HepG2 (cell line): Measurements from ENCODE around the gene PLXND1. TPM values are rescaled to one million over a fixed set of nuclear protein-coding genes. Genes with fewer than 3 reads are reported as not detected.

Source experiments
- ATAC-seq: fragments of 200-7000 bp; cut with Tn5 transposase; 3 replicates; pipeline ENCODE4 v1.9.1; 2020; ENCODE audit warnings: mild to moderate bottlenecking, moderate library complexity
- BruUV-seq: library from RNA; stranded (reverse); fragments of 400-500 nt; replicated peaks from 2 replicates; lab custom pipeline; 2021; lab: Mats Ljungman, UMichigan
- CTCF ChIA-PET: fragments of 300-600 bp; formaldehyde crosslinking; extraction: SDS; loops from one replicate; lab custom pipeline; 2021; ENCODE audit warnings: low total read pairs, inconsistent platforms, low intra/inter-chr PET ratio; lab: Yijun Ruan, JAX
- POLR2A ChIA-PET: fragments of 350-600 bp; sonication (Branson Sonifier 250); formaldehyde crosslinking; loops from one replicate; lab custom pipeline; 2020; ENCODE audit warnings: antibody characterized with exemption, inconsistent platforms; lab: Yijun Ruan, JAX
- DNase-seq: peaks from one replicate; pipeline ENCODE4 v3.0.0-alpha.2; 2015; ENCODE audit warnings: low spot score
- FAIRE-seq: peaks from 3 replicates; lab custom pipeline; 2011; peaks lifted over from hg19 to GRCh38; lab: Jason Lieb, UNC
- H2AFZ ChIP-seq: one replicate; pipeline ENCODE4 v1.6.1; 2011; ENCODE audit warnings: low read length, inconsistent platforms
- H3K27ac ChIP-seq: fragments of 300-600 bp; 3 replicates; pipeline ENCODE4 v1.8.0; 2011; ENCODE audit warnings: mixed run types, mild to moderate bottlenecking, mixed read lengths, low read length, inconsistent platforms; ENCODE audit not compliant: insufficient read depth; ENCODE audit errors: extremely low read length
- H3K27me3 ChIP-seq, 2 experiments: fragments of 200-600 bp in 1 of 2; 2 replicates in 1 of 2; 3 replicates in 1 of 2; pipeline versions ENCODE4 v1.6.0 to v1.8.0; 2011; ENCODE audit warnings: low read length in 2 of 2, mild to moderate bottlenecking in 2 of 2, moderate library complexity in 2 of 2, inconsistent platforms in 1 of 2; ENCODE audit not compliant: insufficient read depth in 2 of 2, control insufficient read depth in 1 of 2
- H3K36me3 ChIP-seq, 2 experiments: fragments of 200-600 bp in 1 of 2; replicated peaks in 1 of 2; 2 replicates in 1 of 2; 3 replicates in 1 of 2; pipeline versions ENCODE4 v1.5.1 to v1.8.0; 2011; ENCODE audit warnings: low read length in 2 of 2, inconsistent platforms in 1 of 2; ENCODE audit not compliant: insufficient read depth in 2 of 2, control insufficient read depth in 1 of 2
- H3K4me1 ChIP-seq: 2 replicates; pipeline ENCODE4 v1.5.1; 2012; ENCODE audit warnings: low read length, inconsistent platforms; ENCODE audit not compliant: insufficient read depth
- H3K4me2 ChIP-seq: 2 replicates; pipeline ENCODE4 v1.6.0; 2011; ENCODE audit warnings: low read depth, low read length, inconsistent platforms
- H3K4me3 ChIP-seq, 3 experiments: fragments of 200-600 bp in 1 of 3; sonication (generic), shearing (Covaris generic) in 1 of 3; replicated peaks in 1 of 3; 2 replicates each; pipeline ENCODE4 v1.5.1; 2011 to 2016; ENCODE audit warnings: low read length in 3 of 3, inconsistent platforms in 2 of 3, low read depth in 2 of 3, mild to moderate bottlenecking in 2 of 3, control low read depth in 1 of 3, mixed read lengths in 1 of 3; ENCODE audit not compliant: insufficient read depth in 1 of 3
- H3K79me2 ChIP-seq: one replicate; pipeline ENCODE4 v1.6.1; 2011; ENCODE audit warnings: low read length, inconsistent platforms; ENCODE audit not compliant: insufficient read depth
- H3K9ac ChIP-seq: 2 replicates; pipeline ENCODE4 v1.6.0; 2011; ENCODE audit warnings: mild to moderate bottlenecking, low read depth, low read length, inconsistent platforms; ENCODE audit not compliant: insufficient read depth
- H3K9me3 ChIP-seq: 2 replicates; pipeline ENCODE4 v1.5.1; 2012; ENCODE audit warnings: mild to moderate bottlenecking, low read length
- H4K20me1 ChIP-seq: 2 replicates; pipeline ENCODE4 v1.6.0; 2011; ENCODE audit warnings: inconsistent platforms, mild to moderate bottlenecking, low read length, moderate library complexity; ENCODE audit not compliant: insufficient read depth
- AGO2 ChIP-seq: fragments of 200-400 bp; formaldehyde crosslinking; optimal IDR thresholded peaks from 2 replicates; pipeline ENCODE3; 2017; ENCODE audit warnings: mild to moderate bottlenecking, low read depth, low read length, moderate library complexity
- CHCHD3 ChIP-seq: sonication (generic); formaldehyde crosslinking; IDR thresholded peaks from 2 replicates; pipeline ENCODE4 v1.8.0; 2022; ENCODE audit warnings: mild to moderate bottlenecking, missing genetic modification reagents, moderate library complexity
- FLYWCH1 ChIP-seq: sonication (generic); formaldehyde crosslinking; IDR thresholded peaks from 2 replicates; pipeline ENCODE4 v1.8.1; 2023; ENCODE audit warnings: mild to moderate bottlenecking, missing genetic modification reagents
- KDM5A ChIP-seq: fragments of 200-600 bp; sonication (generic); IDR thresholded peaks from 2 replicates; pipeline ENCODE4 v1.7.0; 2018; ENCODE audit warnings: antibody characterized with exemption, mild to moderate bottlenecking, low read length, borderline replicate concordance
- NFATC3 ChIP-seq: sonication (generic); formaldehyde crosslinking; IDR thresholded peaks from 2 replicates; pipeline ENCODE4 v1.5.1; 2020; ENCODE audit warnings: mild to moderate bottlenecking, missing genetic modification reagents
- PAX8 ChIP-seq: sonication (generic); formaldehyde crosslinking; IDR thresholded peaks from 2 replicates; pipeline ENCODE4 v1.8.0; 2022; ENCODE audit warnings: mild to moderate bottlenecking, missing genetic modification reagents, borderline replicate concordance
- POGK ChIP-seq: sonication (generic); formaldehyde crosslinking; conservative IDR thresholded peaks from 2 replicates; pipeline ENCODE4 v1.8.0; 2022; ENCODE audit warnings: mild to moderate bottlenecking, moderate library complexity, missing genetic modification reagents
- SMAD9 ChIP-seq: sonication (generic); formaldehyde crosslinking; IDR thresholded peaks from 2 replicates; pipeline ENCODE4 v1.5.1; 2020; ENCODE audit warnings: mild to moderate bottlenecking, missing genetic modification reagents
- SP5 ChIP-seq: IDR thresholded peaks from 2 replicates; pipeline ENCODE4 v1.6.1; 2016; ENCODE audit warnings: low read depth, borderline replicate concordance
- TBL1XR1 ChIP-seq: fragments of 150-350 bp; IDR thresholded peaks from 2 replicates; pipeline ENCODE4 v1.6.1; 2014; ENCODE audit warnings: borderline replicate concordance, low read length; ENCODE audit not compliant: partially characterized antibody
- ZC3H13 ChIP-seq: sonication (generic); formaldehyde crosslinking; IDR thresholded peaks from 2 replicates; pipeline ENCODE4 v1.8.1; 2023; ENCODE audit warnings: mild to moderate bottlenecking, missing genetic modification reagents, moderate library complexity
- ZNF275 ChIP-seq: sonication (generic); formaldehyde crosslinking; IDR thresholded peaks from 2 replicates; pipeline ENCODE4 v1.8.0; 2022; ENCODE audit warnings: missing genetic modification reagents, mild to moderate bottlenecking, inconsistent platforms, borderline replicate concordance
- ZNF367 ChIP-seq: sonication (generic); formaldehyde crosslinking; IDR thresholded peaks from 2 replicates; pipeline ENCODE4 v1.4.0; 2020; ENCODE audit warnings: missing genetic modification reagents, borderline replicate concordance
- ZNF616 ChIP-seq: sonication (generic); formaldehyde crosslinking; IDR thresholded peaks from 2 replicates; pipeline ENCODE4 v1.5.0; 2020; ENCODE audit warnings: low read depth, mild to moderate bottlenecking, missing genetic modification reagents
- WGBS: methylation state at CpG from one replicate; pipeline ENCODE4 v1.1.6; 2017; ENCODE audit warnings: low lambda C conversion rate; 5-methylcytosine and 5-hydroxymethylcytosine counted together
- in situ Hi-C: cut with HindIII; loops from 2 replicates; pipeline ENCODE4 v1.10.0; 2017; ENCODE audit warnings: low pct_unique_long_range_greater_than_20kb; ENCODE audit not compliant: extremely low pct_ligation_motif_present
- intact Hi-C: fragments of 100-400 bp; cut with micrococcal nuclease; formaldehyde crosslinking; loops from one replicate; pipeline ENCODE4 v1.10.0; 2022; ENCODE audit not compliant: unreplicated experiment
- polyA plus RNA-seq, 8 experiments: library from polyadenylated mRNA; depleted of rRNA in 3 of 8; stranded (reverse) in 7 of 8; unstranded in 1 of 8; fragments of >200 nt; fragmentation: Illumina TruSeq in 4 of 8; extraction: Trizol in 4 of 8; gene quantifications; 2 replicates each; pipeline versions ENCODE4 v1.2.1 to v1.2.3, GENCODE V29; 2011 to 2016; ENCODE audit warnings: low read depth in 4 of 8, missing spikeins in 1 of 8, mixed read lengths in 1 of 8; ENCODE audit not compliant: insufficient read depth in 1 of 8
- total RNA-seq, 5 experiments: library from RNA; depleted of rRNA; stranded (reverse); fragments of >200 nt; fragmentation: Illumina TruSeq; extraction: Trizol; gene quantifications; 2 replicates each; pipeline ENCODE4 v1.2.3, GENCODE V29; 2016; ENCODE audit warnings: low read depth in 1 of 5
- TF ChIP-seq, protein P1 (sequence below): sonication (generic); formaldehyde crosslinking; IDR thresholded peaks from 2 replicates; pipeline ENCODE4 v1.9.0; 2022; ENCODE audit warnings: missing genetic modification reagents, mild to moderate bottlenecking, borderline replicate concordance
- TF ChIP-seq, protein P2 (sequence below): sonication (generic); formaldehyde crosslinking; IDR thresholded peaks from 2 replicates; pipeline ENCODE4 v1.5.1; 2020; ENCODE audit warnings: missing genetic modification reagents, mild to moderate bottlenecking, borderline replicate concordance
- TF ChIP-seq, protein P3 (sequence below): IDR thresholded peaks from 2 replicates; pipeline ENCODE4 v1.6.1; 2016; ENCODE audit warnings: low read depth

The PLXND1 gene
- total and polyA plus RNA-seq, 2 of the 13 experiments (the other 11 are each of a cell fraction or from before 2014, with no cell fraction given), result 15.9 to 42.0 TPM

DNA sequence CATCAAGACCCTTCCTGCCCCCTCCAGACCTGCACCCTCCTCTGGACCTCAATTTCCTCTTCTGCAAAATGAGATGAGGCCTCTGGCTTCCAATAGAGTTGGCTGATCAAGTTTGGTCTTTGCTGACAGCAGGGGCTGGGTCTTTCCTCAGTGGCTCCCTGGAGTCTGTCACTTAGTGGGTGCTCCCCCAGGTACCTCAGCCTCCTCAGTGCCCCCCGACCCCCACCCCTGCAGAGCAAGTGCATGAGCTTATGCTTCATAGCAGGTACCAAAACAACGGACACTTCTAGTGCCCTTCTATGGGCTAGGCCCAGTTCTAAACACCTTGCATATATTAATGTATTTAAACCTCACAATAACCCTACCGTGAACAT lies 6.9 kb upstream of the PLXND1 start:
- FAIRE-seq, result no peak
- Histone ChIP-seq H3K9me3 (no peaks in the 10 kb centered on the region), H3K4me3 (no peak overlapping the region; a peak in 1 of 6 replicates), H3K27me3 (no peaks in the 10 kb centered on the region; a peak in 1 of 5 replicates), H3K4me1 (peaks cover 87% of the 10 kb centered on the region), H3K9ac (no peak overlapping the region), H3K36me3 (no peaks in the 10 kb centered on the region), H3K79me2 (no peaks in the 10 kb centered on the region), H2AFZ (no peak overlapping the region), H3K4me2 (peak overlapping the region; percentile 15; the same call in 1 of the 2 replicates), H4K20me1 (no peaks in the 10 kb centered on the region), H3K27ac (no peak overlapping the region)
- in situ Hi-C loops, result no loop called here
- WGBS, result 58% methylated on average over 1 of the region's 3 CpGs
- no TSS peak for BruUV-seq
- DNase-seq, result no peak
- ChIA-PET POLR2A (interaction anchor here (0.9 to 3.8 kb wide), 3 partner anchors 13 to 174 kb away, joined by 3 to 26 read pairs (median 21); partner anchors contain the start of genes IFT122 and MBD4), CTCF (no interaction called here)
- no peak for ATAC-seq
- intact Hi-C loops, result loop anchor here (2.0 kb wide), 1 partner anchor 13 kb away; no protein-coding TSS in a partner anchor
- TF ChIP-seq ZNF616 (CRISPR knock-in tag) (no peak), ZNF275 (no peak), ZNF367 (CRISPR knock-in tag) (no peak), PAX8 (CRISPR knock-in tag) (no peak), KDM5A (no peak), SP5 (CRISPR knock-in tag) (no peak), SMAD9 (CRISPR knock-in tag) (no peak), ZC3H13 (no peak), AGO2 (no peak), CHCHD3 (no peak), TBL1XR1 (no peak), POGK (CRISPR knock-in tag) (no peak), FLYWCH1 (CRISPR knock-in tag) (no peak), NFATC3 (CRISPR knock-in tag) (no peak)
- TF ChIP-seq, protein P1, sequence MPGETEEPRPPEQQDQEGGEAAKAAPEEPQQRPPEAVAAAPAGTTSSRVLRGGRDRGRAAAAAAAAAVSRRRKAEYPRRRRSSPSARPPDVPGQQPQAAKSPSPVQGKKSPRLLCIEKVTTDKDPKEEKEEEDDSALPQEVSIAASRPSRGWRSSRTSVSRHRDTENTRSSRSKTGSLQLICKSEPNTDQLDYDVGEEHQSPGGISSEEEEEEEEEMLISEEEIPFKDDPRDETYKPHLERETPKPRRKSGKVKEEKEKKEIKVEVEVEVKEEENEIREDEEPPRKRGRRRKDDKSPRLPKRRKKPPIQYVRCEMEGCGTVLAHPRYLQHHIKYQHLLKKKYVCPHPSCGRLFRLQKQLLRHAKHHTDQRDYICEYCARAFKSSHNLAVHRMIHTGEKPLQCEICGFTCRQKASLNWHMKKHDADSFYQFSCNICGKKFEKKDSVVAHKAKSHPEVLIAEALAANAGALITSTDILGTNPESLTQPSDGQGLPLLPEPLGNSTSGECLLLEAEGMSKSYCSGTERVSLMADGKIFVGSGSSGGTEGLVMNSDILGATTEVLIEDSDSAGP (CRISPR knock-in tag), result no peak
- TF ChIP-seq, protein P2, sequence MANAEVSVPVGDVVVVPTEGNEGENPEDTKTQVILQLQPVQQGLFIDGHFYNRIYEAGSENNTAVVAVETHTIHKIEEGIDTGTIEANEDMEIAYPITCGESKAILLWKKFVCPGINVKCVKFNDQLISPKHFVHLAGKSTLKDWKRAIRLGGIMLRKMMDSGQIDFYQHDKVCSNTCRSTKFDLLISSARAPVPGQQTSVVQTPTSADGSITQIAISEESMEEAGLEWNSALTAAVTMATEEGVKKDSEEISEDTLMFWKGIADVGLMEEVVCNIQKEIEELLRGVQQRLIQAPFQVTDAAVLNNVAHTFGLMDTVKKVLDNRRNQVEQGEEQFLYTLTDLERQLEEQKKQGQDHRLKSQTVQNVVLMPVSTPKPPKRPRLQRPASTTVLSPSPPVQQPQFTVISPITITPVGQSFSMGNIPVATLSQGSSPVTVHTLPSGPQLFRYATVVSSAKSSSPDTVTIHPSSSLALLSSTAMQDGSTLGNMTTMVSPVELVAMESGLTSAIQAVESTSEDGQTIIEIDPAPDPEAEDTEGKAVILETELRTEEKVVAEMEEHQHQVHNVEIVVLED (CRISPR knock-in tag), result no peak; the same call in 1 of the 2 replicates
- TF ChIP-seq, protein P3, sequence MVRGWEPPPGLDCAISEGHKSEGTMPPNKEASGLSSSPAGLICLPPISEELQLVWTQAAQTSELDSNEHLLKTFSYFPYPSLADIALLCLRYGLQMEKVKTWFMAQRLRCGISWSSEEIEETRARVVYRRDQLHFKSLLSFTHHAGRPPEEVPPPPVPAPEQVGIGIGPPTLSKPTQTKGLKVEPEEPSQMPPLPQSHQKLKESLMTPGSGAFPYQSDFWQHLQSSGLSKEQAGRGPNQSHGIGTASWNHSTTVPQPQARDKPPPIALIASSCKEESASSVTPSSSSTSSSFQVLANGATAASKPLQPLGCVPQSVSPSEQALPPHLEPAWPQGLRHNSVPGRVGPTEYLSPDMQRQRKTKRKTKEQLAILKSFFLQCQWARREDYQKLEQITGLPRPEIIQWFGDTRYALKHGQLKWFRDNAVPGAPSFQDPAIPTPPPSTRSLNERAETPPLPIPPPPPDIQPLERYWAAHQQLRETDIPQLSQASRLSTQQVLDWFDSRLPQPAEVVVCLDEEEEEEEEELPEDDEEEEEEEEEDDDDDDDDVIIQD (CRISPR knock-in tag), result no peak
